ENCODE results near the gene HMOX2. TPM values are rescaled to one million over a fixed set of nuclear protein-coding genes. Genes with fewer than 3 reads are reported as not detected.

The HMOX2 gene
- total RNA-seq, 1 experiment from 2014 or later: 42.6 TPM

DNA sequence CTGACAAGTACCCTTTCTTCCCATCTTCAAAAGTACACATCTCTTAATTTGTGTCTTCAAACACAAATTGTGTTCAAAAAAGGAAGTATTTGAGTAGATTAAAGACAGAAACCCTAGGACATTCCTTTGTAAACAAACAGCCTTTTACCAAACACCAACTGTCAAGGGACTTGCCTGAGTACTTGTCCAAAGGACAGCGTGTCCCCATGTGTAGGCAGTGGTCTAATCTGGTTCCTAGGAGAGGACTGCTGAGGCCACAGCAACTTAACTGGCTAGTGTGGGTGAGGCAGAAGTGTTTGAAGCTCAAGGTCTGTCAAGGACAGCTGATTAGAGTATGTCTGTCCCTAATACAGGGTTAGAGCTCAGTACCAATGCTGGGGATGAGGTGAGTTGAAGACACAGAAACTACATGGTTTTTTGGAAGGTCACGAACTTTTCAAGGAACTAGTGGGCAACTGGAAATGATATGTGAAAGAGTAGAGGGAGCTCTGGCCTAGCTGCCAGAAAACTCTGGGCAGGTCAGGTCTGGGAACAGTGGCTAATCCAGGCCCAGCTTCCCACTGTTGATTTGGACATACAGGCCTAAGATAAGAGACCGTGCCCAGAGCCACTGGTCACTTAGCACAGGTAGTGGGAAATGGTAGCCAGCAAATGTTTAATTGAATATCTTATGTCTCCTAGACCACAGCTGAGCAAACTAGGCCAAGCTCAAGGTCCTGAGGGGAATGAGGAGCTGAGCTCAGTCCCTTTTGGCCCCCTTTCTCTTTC lies 10.1 kb downstream of the HMOX2 start:
- no peaks in the 10 kb centered on the region for H3K9me3 Mint-ChIP-seq
- no peak for ATAC-seq
- H3K4me1 Mint-ChIP-seq: no peaks in the 10 kb centered on the region
- H3K36me3 Mint-ChIP-seq: no peaks in the 10 kb centered on the region
- TF ChIP-seq KAT7 (CRISPR knock-in tag; IDR thresholded peaks at IDR 0.05; ENCODE audit: borderline replicate concordance): no peak
- no peak for TF ChIP-seq OVOL2 (CRISPR knock-in tag; IDR thresholded peaks at IDR 0.05; ENCODE audit: borderline replicate concordance)
- no peak for TF ChIP-seq ZNF396 (CRISPR knock-in tag; IDR thresholded peaks at IDR 0.05; ENCODE audit: borderline replicate concordance)
- TF ChIP-seq, protein P1, sequence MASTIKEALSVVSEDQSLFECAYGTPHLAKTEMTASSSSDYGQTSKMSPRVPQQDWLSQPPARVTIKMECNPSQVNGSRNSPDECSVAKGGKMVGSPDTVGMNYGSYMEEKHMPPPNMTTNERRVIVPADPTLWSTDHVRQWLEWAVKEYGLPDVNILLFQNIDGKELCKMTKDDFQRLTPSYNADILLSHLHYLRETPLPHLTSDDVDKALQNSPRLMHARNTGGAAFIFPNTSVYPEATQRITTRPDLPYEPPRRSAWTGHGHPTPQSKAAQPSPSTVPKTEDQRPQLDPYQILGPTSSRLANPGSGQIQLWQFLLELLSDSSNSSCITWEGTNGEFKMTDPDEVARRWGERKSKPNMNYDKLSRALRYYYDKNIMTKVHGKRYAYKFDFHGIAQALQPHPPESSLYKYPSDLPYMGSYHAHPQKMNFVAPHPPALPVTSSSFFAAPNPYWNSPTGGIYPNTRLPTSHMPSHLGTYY (CRISPR knock-in tag; IDR thresholded peaks at IDR 0.05): no peak
- TF ChIP-seq MYBL2 (CRISPR knock-in tag; IDR thresholded peaks at IDR 0.05): no peak
- no peak for TF ChIP-seq NR1H2 (CRISPR knock-in tag; IDR thresholded peaks at IDR 0.05)
- TF ChIP-seq, protein P2, sequence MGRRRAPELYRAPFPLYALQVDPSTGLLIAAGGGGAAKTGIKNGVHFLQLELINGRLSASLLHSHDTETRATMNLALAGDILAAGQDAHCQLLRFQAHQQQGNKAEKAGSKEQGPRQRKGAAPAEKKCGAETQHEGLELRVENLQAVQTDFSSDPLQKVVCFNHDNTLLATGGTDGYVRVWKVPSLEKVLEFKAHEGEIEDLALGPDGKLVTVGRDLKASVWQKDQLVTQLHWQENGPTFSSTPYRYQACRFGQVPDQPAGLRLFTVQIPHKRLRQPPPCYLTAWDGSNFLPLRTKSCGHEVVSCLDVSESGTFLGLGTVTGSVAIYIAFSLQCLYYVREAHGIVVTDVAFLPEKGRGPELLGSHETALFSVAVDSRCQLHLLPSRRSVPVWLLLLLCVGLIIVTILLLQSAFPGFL (CRISPR knock-in tag; IDR thresholded peaks at IDR 0.05; ENCODE audit: borderline replicate concordance): no peak
- no peak for TF ChIP-seq PRDM15 (CRISPR knock-in tag; IDR thresholded peaks at IDR 0.05)
- TF ChIP-seq TEAD1 (CRISPR knock-in tag; IDR thresholded peaks at IDR 0.05): no peak
- no peak for TF ChIP-seq ATF6 (CRISPR knock-in tag; IDR thresholded peaks at IDR 0.05)
- TF ChIP-seq PRRX2 (CRISPR knock-in tag; IDR thresholded peaks at IDR 0.05): no peak
- TF ChIP-seq HMGA2 (CRISPR knock-in tag; IDR thresholded peaks at IDR 0.05): no peak
- TF ChIP-seq AR (CRISPR knock-in tag; IDR thresholded peaks at IDR 0.05): no peak
- no peaks in the 10 kb centered on the region for H3K27me3 Mint-ChIP-seq (ENCODE audit: low read depth)
- POLR2A ChIA-PET: no interaction called here
- H3K4me3 Mint-ChIP-seq: no peak overlapping the region
- CTCF ChIA-PET: interaction anchor here (1.3 to 1.6 kb wide), 2 partner anchors 8 to 14 kb away, joined by 4 to 6 read pairs; no protein-coding TSS in a partner anchor
- H3K27ac Mint-ChIP-seq: peak overlapping the region; percentile 78
- DNase-seq (ENCODE audit: low spot score): no peak

All from WTC11 (cell line).